GM23248 (cell line): ENCODE data around the gene PXMP2. TPM values are rescaled to one million over a fixed set of nuclear protein-coding genes. Genes with fewer than 3 reads are reported as not detected.
A peak's percentile ranks its signal among the peaks of the same experiment; 100 is the strongest.
"Not testable (repeated sequence)": the region's sequence is repeated elsewhere in the genome, so short reads cannot be mapped to it uniquely, and the experiment has no call there.

Experiments used
- DNase-seq: peaks from one replicate; pipeline ENCODE4 v3.0.0-alpha.2; 2015
- H2AFZ ChIP-seq: fragments of 200-600 bp; sonication (generic); 2 replicates; pipeline ENCODE4 v1.6.1; 2016; ENCODE audit warnings: antibody characterized with exemption
- H3F3A ChIP-seq: fragments of 200-600 bp; sonication (generic); 2 replicates; pipeline ENCODE4 v1.6.1; 2016; ENCODE audit warnings: mild to moderate bottlenecking, antibody characterized with exemption, mixed run types; ENCODE audit not compliant: insufficient read depth
- H3K27ac ChIP-seq: fragments of 200-600 bp; sonication (generic); 2 replicates; pipeline ENCODE4 v1.5.1; 2016; ENCODE audit warnings: mild to moderate bottlenecking
- H3K27me3 ChIP-seq: fragments of 200-600 bp; sonication (generic); replicated peaks from 2 replicates; pipeline ENCODE4 v1.6.1; 2016; ENCODE audit warnings: mild to moderate bottlenecking; ENCODE audit not compliant: insufficient read depth
- H3K36me3 ChIP-seq: fragments of 200-600 bp; sonication (generic); 2 replicates; pipeline ENCODE4 v1.6.1; 2016; ENCODE audit warnings: low read depth, mild to moderate bottlenecking
- H3K4me1 ChIP-seq: fragments of 200-600 bp; sonication (generic); 2 replicates; pipeline ENCODE4 v1.6.1; 2016; ENCODE audit warnings: mild to moderate bottlenecking; ENCODE audit not compliant: insufficient read depth
- H3K4me2 ChIP-seq: fragments of 200-600 bp; sonication (generic); one replicate; pipeline ENCODE4 v1.6.1; 2016; ENCODE audit warnings: mild to moderate bottlenecking; ENCODE audit not compliant: unreplicated experiment
- H3K4me3 ChIP-seq: fragments of 200-600 bp; sonication (generic); 2 replicates; pipeline ENCODE4 v1.5.1; 2016; ENCODE audit warnings: mild to moderate bottlenecking
- H3K79me2 ChIP-seq: fragments of 200-600 bp; sonication (generic); 2 replicates; pipeline ENCODE4 v1.6.1; 2016; ENCODE audit warnings: mild to moderate bottlenecking; ENCODE audit not compliant: insufficient read depth
- H3K9ac ChIP-seq: fragments of 200-600 bp; sonication (generic); 2 replicates; pipeline ENCODE4 v1.6.1; 2016; ENCODE audit warnings: mild to moderate bottlenecking
- H3K9me2 ChIP-seq: fragments of 200-600 bp; sonication (generic); 2 replicates; pipeline ENCODE4 v1.6.1; 2016; ENCODE audit warnings: mixed run types, mild to moderate bottlenecking, moderate library complexity; ENCODE audit not compliant: insufficient read depth
- H3K9me3 ChIP-seq: fragments of 200-600 bp; sonication (generic); one replicate; pipeline ENCODE4 v1.6.1; 2017; ENCODE audit warnings: low read depth
- H4K20me1 ChIP-seq: fragments of 200-600 bp; sonication (generic); 2 replicates; pipeline ENCODE4 v1.6.0; 2016; ENCODE audit not compliant: insufficient read depth
- EZH2 ChIP-seq: fragments of 200-600 bp; sonication (generic); IDR thresholded peaks from 2 replicates; pipeline ENCODE4 v1.6.1; 2018; ENCODE audit warnings: antibody characterized with exemption, mild to moderate bottlenecking; ENCODE audit not compliant: insufficient read depth, poor library complexity, severe bottlenecking
- EZH2phosphoT487 ChIP-seq: fragments of 200-600 bp; sonication (generic); IDR thresholded peaks from 2 replicates; pipeline ENCODE4 v1.6.1; 2018; ENCODE audit warnings: antibody characterized with exemption, moderate library complexity, mild to moderate bottlenecking, low read depth; ENCODE audit not compliant: insufficient read depth
- WGBS, 2 experiments: methylation state at CpG; one replicate each; pipeline ENCODE4 v1.1.6; 2015 to 2017; ENCODE audit warnings: low lambda C conversion rate in 2 of 2, low coverage in 1 of 2; ENCODE audit errors: missing lambda C conversion rate in 2 of 2; 5-methylcytosine and 5-hydroxymethylcytosine counted together
- in situ Hi-C: fragments of 300-500 bp; cut with MboI; formaldehyde crosslinking; loops from 2 replicates; pipeline ENCODE4 v1.15.0; 2020
- polyA plus RNA-seq: library from polyadenylated mRNA; unstranded; fragments of >200 nt; fragmentation: Nextera tagmentation; extraction: Ambion mirVana; gene quantifications from 2 replicates; pipeline ENCODE4 v1.2.1, GENCODE V29; 2016
- total RNA-seq: library from RNA; depleted of rRNA; stranded (reverse); fragments of >200 nt; shearing (Covaris generic); gene quantifications from 2 replicates; pipeline ENCODE4 v1.2.3, GENCODE V29; 2014

Gene PXMP2
- total and polyA plus RNA-seq, 2 experiments from 2014 or later = 28.5 to 37.2 TPM

DNA sequence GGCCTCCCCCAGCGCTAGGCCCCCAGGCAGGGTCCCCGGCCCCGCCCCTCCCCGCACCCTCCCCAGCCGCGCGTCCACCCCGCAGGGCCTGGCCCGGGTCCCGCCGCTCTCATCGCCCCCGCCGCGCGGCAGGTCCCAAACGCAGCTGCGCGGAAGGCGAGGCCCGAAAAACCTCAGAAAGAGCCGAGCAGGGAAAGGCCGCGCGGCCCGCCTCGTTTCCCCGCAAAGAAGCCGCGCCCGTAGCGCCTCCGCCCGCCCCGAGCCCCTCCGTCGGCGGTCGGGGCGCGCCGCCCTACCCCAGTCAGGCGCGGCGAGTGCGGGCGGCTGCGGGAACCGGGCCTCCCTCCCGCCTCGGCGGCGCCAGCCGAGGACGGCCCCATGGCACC, 569 bp upstream of the PXMP2 start:
- H2AFZ ChIP-seq = peak overlapping the region; percentile 66

DNA sequence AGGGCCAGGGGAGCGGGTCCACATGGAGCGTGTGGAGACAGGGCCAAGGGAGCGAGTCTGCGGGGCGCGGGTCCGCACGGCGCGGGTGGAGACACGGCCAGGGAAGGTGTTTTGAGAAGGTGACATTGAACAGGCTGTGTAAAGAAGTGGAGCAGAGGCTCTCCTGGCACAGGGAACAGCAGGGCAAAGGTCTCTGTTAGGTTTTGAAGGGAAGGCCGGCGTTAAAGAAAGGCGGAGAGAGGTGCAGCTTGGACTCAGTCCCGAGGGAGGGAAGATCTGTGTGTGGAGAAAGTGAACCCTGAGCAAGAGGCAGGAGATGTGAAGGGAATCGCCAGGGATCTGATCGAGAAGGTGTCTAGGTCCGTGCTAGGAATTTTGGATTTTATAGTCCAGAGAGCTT, 1.8 kb downstream of the PXMP2 start:
- H3K4me1 ChIP-seq = no peaks in the 10 kb centered on the region
- WGBS, 2 experiments = 86 to 89% methylated on average over 14 to 18 of the region's 18 CpGs
- H3K4me3 ChIP-seq = no peak overlapping the region
- no peaks in the 10 kb centered on the region for H3K36me3 ChIP-seq
- in situ Hi-C loops = no loop called here
- no peak overlapping the region for H2AFZ ChIP-seq
- no peaks in the 10 kb centered on the region for H3K9me2 ChIP-seq
- peaks cover 9% of the 10 kb centered on the region; the same call in 1 of the 2 replicates for H3F3A ChIP-seq
- no peak overlapping the region for H3K9ac ChIP-seq
- H3K9me3 ChIP-seq = no peaks in the 10 kb centered on the region
- H3K4me2 ChIP-seq = no peak overlapping the region
- no peaks in the 10 kb centered on the region for H3K27me3 ChIP-seq
- H3K27ac ChIP-seq = no peak overlapping the region
- H3K79me2 ChIP-seq = peaks cover 15% of the 10 kb centered on the region
- DNase-seq = no peak
- TF ChIP-seq EZH2phosphoT487 = no peak
- TF ChIP-seq EZH2 = no peak
- H4K20me1 ChIP-seq = no peaks in the 10 kb centered on the region

More for the DNA sequence above, 569 bp upstream of the PXMP2 start:
- Histone ChIP-seq H3K27ac (peak overlapping the region; percentile 21; the same call in 1 of the 2 replicates), H3K9me3 (no peaks in the 10 kb centered on the region), H3K36me3 (no peaks in the 10 kb centered on the region), H3K4me1 (no peaks in the 10 kb centered on the region), H3K4me2 (peak overlapping the region; percentile 74), H3K27me3 (no peaks in the 10 kb centered on the region), H3K9ac (peak overlapping the region; percentile 85), H3K4me3 (peak overlapping the region; percentile 84), H4K20me1 (no peaks in the 10 kb centered on the region), H3F3A (peaks cover 9% of the 10 kb centered on the region; the same call in 1 of the 2 replicates), H3K9me2 (no peaks in the 10 kb centered on the region), H3K79me2 (peaks cover 34% of the 10 kb centered on the region)
- in situ Hi-C loops = no loop called here
- 1 to 2% methylated on average over 19 to 41 of the region's 55 CpGs for WGBS, 2 experiments
- TF ChIP-seq EZH2 (no peak), EZH2phosphoT487 (no peak)
- DNase-seq = peak; percentile 70

DNA sequence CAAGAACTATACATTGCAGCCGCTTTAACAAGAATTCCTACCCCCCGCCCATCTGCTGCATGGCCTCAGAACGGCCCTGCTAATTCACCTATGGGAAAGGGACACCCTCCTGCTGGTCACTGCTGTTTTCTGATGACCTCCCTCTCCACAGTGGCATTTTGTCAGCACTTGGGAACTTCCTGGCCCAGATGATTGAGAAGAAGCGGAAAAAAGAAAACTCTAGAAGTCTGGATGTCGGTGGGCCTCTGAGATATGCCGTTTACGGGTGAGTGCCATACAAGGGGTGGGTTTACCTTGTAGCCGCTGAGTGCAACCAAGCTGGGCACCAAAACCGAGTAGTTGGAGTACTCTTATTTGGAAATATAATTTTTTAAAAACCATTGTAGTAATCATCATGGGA, 2.7 kb downstream of the PXMP2 start:
- Histone ChIP-seq H3K4me3 (no peak overlapping the region), H4K20me1 (no peaks in the 10 kb centered on the region), H2AFZ (no peak overlapping the region), H3K4me1 (no peaks in the 10 kb centered on the region), H3K9ac (no peak overlapping the region), H3K27me3 (no peaks in the 10 kb centered on the region), H3K4me2 (no peak overlapping the region), H3K9me2 (no peaks in the 10 kb centered on the region), H3K79me2 (peaks cover 14% of the 10 kb centered on the region), H3K9me3 (no peaks in the 10 kb centered on the region), H3K36me3 (no peaks in the 10 kb centered on the region), H3F3A (peaks cover 9% of the 10 kb centered on the region; the same call in 1 of the 2 replicates), H3K27ac (no peak overlapping the region)
- TF ChIP-seq EZH2phosphoT487 (no peak), EZH2 (no peak)
- in situ Hi-C loops = no loop called here
- WGBS, 2 experiments = 96 to 97% methylated on average over 9 of the region's 9 CpGs
- DNase-seq = no peak

DNA sequence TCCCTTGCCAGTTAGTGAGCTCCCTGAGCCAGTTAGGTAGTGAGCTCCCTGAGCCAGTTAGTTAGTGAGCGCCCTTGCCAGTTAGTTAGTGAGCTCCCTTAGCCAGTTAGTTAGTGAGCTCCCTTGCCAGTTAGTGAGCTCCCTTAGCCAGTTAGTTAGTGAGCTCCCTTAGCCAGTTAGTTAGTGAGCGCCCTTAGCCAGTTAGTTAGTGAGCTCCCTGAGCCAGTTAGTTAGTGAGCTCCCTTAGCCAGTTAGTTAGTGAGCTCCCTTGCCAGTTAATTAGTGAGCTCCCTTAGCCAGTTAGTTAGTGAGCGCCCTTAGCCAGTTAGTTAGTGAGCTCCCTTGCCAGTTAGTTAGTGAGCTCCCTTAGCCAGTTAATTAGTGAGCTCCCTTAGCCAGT, 4.6 kb downstream of the PXMP2 start:
- H3K9me3 ChIP-seq, in situ Hi-C loops: not testable (repeated sequence)

DNA sequence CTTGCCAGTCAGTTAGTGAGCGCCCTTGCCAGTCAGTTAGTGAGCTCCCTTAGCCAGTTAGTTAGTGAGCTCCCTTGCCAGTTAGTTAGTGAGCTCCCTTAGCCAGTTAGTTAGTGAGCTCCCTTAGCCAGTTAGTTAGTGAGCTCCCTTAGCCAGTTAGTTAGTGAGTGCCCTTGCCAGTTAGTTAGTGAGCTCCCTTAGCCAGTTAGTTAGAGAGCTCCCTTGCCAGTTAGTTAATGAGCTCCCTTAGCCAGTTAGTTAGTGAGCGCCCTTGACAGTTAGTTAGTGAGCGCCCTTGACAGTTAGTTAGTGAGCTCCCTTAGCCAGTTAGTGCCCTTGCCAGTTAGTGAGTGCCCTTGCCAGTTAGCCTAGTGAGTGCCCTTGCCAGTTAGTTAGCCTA, 7.5 kb downstream of the PXMP2 start:
- H3K27ac ChIP-seq, H3K9me3 ChIP-seq, H2AFZ ChIP-seq, H3K79me2 ChIP-seq, H3K4me1 ChIP-seq, in situ Hi-C loops, H3K4me2 ChIP-seq, H3K9me2 ChIP-seq, H3F3A ChIP-seq, H3K27me3 ChIP-seq, DNase-seq, H3K4me3 ChIP-seq, H3K9ac ChIP-seq, H4K20me1 ChIP-seq, H3K36me3 ChIP-seq: not testable (repeated sequence)
- 94 to 97% methylated on average over 3 of the region's 3 CpGs for WGBS, 2 experiments

More for the DNA sequence above, 4.6 kb downstream of the PXMP2 start:
- H2AFZ ChIP-seq, H3K9me2 ChIP-seq, H3K27ac ChIP-seq, DNase-seq, H3K27me3 ChIP-seq, H3K4me1 ChIP-seq, H3K4me2 ChIP-seq, H4K20me1 ChIP-seq, H3K9ac ChIP-seq, H3K79me2 ChIP-seq, H3F3A ChIP-seq, H3K4me3 ChIP-seq, H3K36me3 ChIP-seq: not testable (repeated sequence)
- 63 to 97% methylated on average over 2 to 3 of the region's 3 CpGs for WGBS, 2 experiments
